Large intestine (tissue), 3 donors: ENCODE results near the gene RBM17. TPM values are rescaled to one million over a fixed set of nuclear protein-coding genes. Genes with fewer than 3 reads are reported as not detected.
"Not testable (repeated sequence)": the region's sequence is repeated elsewhere in the genome, so short reads cannot be mapped to it uniquely, and the experiment has no call there.

ENCODE experiments used
- DNase-seq, 2 donors: peaks; one replicate each; pipeline versions ENCODE4 v3.0.0 to v3.0.0-alpha.2; 2013
- H3K27ac ChIP-seq: one replicate; pipeline ENCODE4 v1.5.1; 2013; ENCODE audit warnings: low read length
- H3K27me3 ChIP-seq: 2 replicates; pipeline ENCODE4 v1.6.1; 2013; ENCODE audit warnings: low read length; ENCODE audit not compliant: control insufficient read depth, insufficient read depth
- H3K36me3 ChIP-seq: 2 replicates; pipeline ENCODE4 v1.6.1; 2013; ENCODE audit warnings: low read length; ENCODE audit not compliant: control insufficient read depth, insufficient read depth
- H3K4me1 ChIP-seq: one replicate; pipeline ENCODE4 v1.6.1; 2013; ENCODE audit warnings: low read length; ENCODE audit not compliant: control insufficient read depth, insufficient read depth
- H3K4me3 ChIP-seq: one replicate; pipeline ENCODE4 v1.5.1; 2013; ENCODE audit warnings: low read length
- H3K9me3 ChIP-seq: one replicate; pipeline ENCODE4 v1.6.1; 2013; ENCODE audit warnings: mild to moderate bottlenecking, low read depth, low read length, moderate library complexity; ENCODE audit not compliant: control insufficient read depth
- WGBS: methylation state at CpG from one replicate; pipeline ENCODE4 v1.1.5; 2013; ENCODE audit warnings: low lambda C conversion rate; ENCODE audit not compliant: insufficient coverage; 5-methylcytosine and 5-hydroxymethylcytosine counted together
- polyA plus RNA-seq: library from polyadenylated mRNA; unstranded; fragments of 120-200 nt; gene quantifications from one replicate; pipeline ENCODE4 v1.2.1, GENCODE V29; 2013

The RBM17 gene
- polyA plus RNA-seq, 1 donor: 125 TPM

- no peak overlapping the region for H3K4me3 ChIP-seq
- H3K27ac ChIP-seq: no peak overlapping the region
- no peak for DNase-seq
- no peaks in the 10 kb centered on the region for H3K27me3 ChIP-seq
- peaks cover 7% of the 10 kb centered on the region for H3K36me3 ChIP-seq
- no CpG with 5 or more reads among the region's 15 CpGs for WGBS
- no peaks in the 10 kb centered on the region for H3K4me1 ChIP-seq
- H3K9me3 ChIP-seq: no peaks in the 10 kb centered on the region
Observed at GRCh38 chr10:6120691-6121090, 31.9 kb downstream of the RBM17 start.

- Histone ChIP-seq H3K36me3 (peaks cover 3% of the 10 kb centered on the region), H3K27me3 (peaks cover 2% of the 10 kb centered on the region), H3K4me1 (no peaks in the 10 kb centered on the region), H3K4me3 (no peak overlapping the region), H3K27ac (no peak overlapping the region), H3K9me3 (no peaks in the 10 kb centered on the region)
- WGBS: 76% methylated on average over 3 of the region's 11 CpGs
- DNase-seq: no peak
Observed at GRCh38 chr10:6121146-6121545, 32.3 kb downstream of the RBM17 start.

DNA sequence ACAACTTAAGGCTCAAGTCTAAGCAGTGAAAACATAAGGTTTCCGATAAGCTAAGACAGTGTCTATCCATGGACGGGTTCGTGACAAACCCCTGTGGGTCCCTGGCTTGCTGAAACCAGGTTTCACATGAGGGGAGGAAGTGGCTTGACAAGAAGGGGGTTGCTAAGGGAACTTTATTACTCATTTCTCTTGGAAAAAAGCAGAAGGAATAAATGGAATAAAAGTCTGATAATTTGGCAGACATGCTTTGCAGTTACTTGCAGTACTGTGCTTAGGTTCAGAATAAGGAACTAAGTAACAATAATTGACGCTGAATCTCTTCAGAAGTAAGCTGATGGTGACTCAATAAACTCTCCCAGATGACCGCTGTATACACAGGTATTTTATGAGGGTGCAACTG is 34.7 kb downstream of the RBM17 start:
- Histone ChIP-seq H3K9me3 (no peaks in the 10 kb centered on the region), H3K27me3 (peaks cover 12% of the 10 kb centered on the region), H3K4me3 (no peak overlapping the region), H3K36me3 (no peaks in the 10 kb centered on the region), H3K4me1 (no peaks in the 10 kb centered on the region), H3K27ac (no peak overlapping the region)
- no peak for DNase-seq
- no CpG with 5 or more reads among the region's 5 CpGs for WGBS

GRCh38 chr10:6124666-6125065 is 35.8 kb downstream of the RBM17 start:
- peaks cover 20% of the 10 kb centered on the region for H3K27me3 ChIP-seq
- no peaks in the 10 kb centered on the region for H3K4me1 ChIP-seq
- no peak for DNase-seq
- H3K9me3 ChIP-seq: no peaks in the 10 kb centered on the region
- no peaks in the 10 kb centered on the region for H3K36me3 ChIP-seq
- H3K27ac ChIP-seq: no peak overlapping the region
- WGBS: 90% methylated on average over 2 of the region's 9 CpGs
- H3K4me3 ChIP-seq: no peak overlapping the region

GRCh38 chr10:6127461-6127860 is 38.6 kb downstream of the RBM17 start:
- not testable (repeated sequence) for H3K9me3 ChIP-seq, H3K27ac ChIP-seq, DNase-seq, H3K4me1 ChIP-seq, H3K36me3 ChIP-seq, H3K4me3 ChIP-seq
- H3K27me3 ChIP-seq: peaks cover 34% of the 10 kb centered on the region

GRCh38 chr10:6128087-6128486 is 39.3 kb downstream of the RBM17 start:
- DNase-seq: no peak
- WGBS: no CpG with 5 or more reads among the region's 8 CpGs
- Histone ChIP-seq H3K36me3 (no peaks in the 10 kb centered on the region), H3K27me3 (peaks cover 34% of the 10 kb centered on the region), H3K9me3 (no peaks in the 10 kb centered on the region), H3K4me1 (no peaks in the 10 kb centered on the region), H3K27ac (no peak overlapping the region), H3K4me3 (no peak overlapping the region)

GRCh38 chr10:6128591-6129251 is 39.9 kb downstream of the RBM17 start:
- Histone ChIP-seq H3K27ac (no peak overlapping the region), H3K9me3 (no peaks in the 10 kb centered on the region), H3K27me3 (peaks cover 35% of the 10 kb centered on the region), H3K36me3 (no peaks in the 10 kb centered on the region), H3K4me1 (no peaks in the 10 kb centered on the region), H3K4me3 (no peak overlapping the region)
- no CpG with 5 or more reads among the region's 15 CpGs for WGBS
- no peak for DNase-seq

DNA sequence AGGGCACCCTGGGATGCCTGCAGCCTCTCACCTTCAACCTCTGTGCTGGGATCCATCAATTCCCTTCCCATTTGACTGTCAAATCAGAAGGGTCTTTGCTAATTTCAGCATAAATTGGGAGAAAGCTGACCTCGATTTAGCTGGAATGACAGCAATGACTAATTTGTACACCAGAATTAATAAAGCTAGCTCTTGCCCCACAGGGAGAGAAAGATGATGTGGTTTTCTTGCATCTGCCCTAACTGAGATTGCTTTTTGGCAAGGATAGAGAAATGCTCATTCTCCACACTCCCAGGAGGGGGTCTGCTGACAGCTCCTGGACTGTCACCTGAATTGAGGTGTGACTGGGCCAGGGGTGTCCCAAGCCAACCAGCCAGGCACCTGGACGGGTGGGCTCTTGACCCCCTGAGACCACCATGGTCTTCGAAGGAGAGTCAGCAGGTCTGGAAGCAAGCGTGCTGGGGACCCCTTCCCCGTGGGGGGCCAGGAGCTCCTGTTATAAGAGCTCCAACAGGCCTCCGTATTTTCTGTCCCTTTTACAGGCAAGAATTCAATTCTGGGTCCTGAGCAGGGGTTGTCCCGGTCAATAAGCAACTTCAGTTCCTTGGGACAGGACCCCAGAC is 42.1 kb downstream of the RBM17 start:
- Histone ChIP-seq H3K4me1 (no peaks in the 10 kb centered on the region), H3K9me3 (no peaks in the 10 kb centered on the region), H3K27me3 (peaks cover 46% of the 10 kb centered on the region), H3K27ac (no peak overlapping the region), H3K4me3 (no peak overlapping the region), H3K36me3 (no peaks in the 10 kb centered on the region)
- no peak for DNase-seq
- no CpG with 5 or more reads among the region's 7 CpGs for WGBS

DNA sequence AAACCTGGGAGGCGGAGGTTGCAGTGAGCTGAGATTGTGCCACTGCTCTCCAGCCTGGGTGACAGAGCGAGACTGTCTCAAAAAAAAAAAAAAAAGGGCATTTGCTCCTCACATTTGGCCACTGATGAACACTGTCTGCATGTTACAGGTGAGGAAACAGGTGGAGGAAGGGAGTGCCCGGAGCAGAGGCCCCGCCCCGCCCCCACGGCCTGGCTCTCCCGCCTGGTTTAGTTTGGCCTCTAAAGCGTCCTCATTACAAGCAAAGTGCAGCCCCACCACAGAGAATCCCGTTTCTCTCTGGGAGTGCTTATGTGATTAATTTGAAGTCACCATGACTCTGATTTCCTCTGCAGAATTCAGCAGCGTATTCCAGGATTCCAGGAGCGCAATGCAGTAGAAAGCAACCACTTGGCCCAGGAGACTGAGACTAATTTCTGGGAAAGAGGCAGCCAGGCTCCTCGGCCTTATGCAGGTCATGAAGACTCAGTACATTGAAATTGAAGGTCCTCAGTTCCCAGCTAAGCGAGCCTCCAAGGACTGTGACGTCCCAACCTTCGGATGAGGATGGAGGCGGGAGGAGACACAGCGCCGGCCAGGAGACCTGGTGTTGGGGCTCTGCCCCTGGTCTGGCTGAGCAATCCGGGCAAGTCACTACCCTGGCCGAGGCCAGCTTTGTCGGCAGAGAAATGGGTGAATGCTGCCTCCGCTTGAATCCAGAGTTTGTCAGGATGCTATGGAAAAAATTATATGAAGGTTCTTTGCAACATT is 44.7 kb downstream of the RBM17 start:
- Histone ChIP-seq H3K4me3 (no peak overlapping the region), H3K27ac (no peak overlapping the region), H3K4me1 (no peaks in the 10 kb centered on the region), H3K9me3 (no peaks in the 10 kb centered on the region), H3K27me3 (peaks cover 51% of the 10 kb centered on the region), H3K36me3 (no peaks in the 10 kb centered on the region)
- DNase-seq: no peak
- WGBS: no CpG with 5 or more reads among the region's 22 CpGs

DNA sequence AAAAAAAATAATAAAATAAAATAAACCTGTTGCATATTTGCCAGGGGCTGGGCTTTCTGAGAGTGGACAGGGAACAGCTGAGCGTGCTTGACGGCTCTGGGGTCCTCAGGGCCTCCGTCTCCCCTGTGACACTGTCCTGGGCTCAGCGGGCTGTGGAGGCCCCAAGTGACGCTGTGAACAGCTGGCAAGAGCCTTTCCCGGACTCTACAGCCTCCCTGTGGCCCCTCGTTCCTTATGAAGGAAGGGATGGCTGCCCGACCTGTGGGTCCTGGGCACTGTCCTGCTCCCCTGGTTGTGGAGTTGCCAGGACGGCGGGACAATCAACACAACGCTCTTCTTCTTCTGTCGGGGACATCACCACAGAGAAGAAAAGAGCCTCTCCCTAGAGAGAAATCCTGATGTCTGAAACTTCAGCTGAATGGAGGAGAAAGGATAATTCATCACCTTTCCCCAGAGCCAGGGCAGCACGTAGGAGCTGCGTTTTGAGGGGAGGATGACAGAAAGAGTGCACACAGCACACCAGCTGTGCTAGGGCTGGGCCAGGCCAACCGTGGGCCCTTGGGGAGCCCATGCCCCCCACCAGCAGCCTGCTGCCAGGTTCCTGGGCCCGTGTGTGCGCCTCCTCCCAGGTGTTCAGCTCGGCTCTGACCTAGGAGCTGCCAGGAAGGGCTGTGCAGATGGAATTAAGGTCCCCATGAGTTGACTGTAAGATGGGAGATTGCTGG is 45.4 kb downstream of the RBM17 start:
- no peak overlapping the region for H3K4me3 ChIP-seq
- no peak overlapping the region for H3K27ac ChIP-seq
- no CpG with 5 or more reads among the region's 18 CpGs for WGBS
- no peaks in the 10 kb centered on the region for H3K9me3 ChIP-seq
- DNase-seq: no peak
- H3K27me3 ChIP-seq: peaks cover 49% of the 10 kb centered on the region
- H3K36me3 ChIP-seq: no peaks in the 10 kb centered on the region
- H3K4me1 ChIP-seq: no peaks in the 10 kb centered on the region
